HepG2 (cell line): ENCODE measurements around the gene BICRAL. TPM values are rescaled to one million over a fixed set of nuclear protein-coding genes. Genes with fewer than 3 reads are reported as not detected.

ENCODE experiments used
- ADNP ChIP-seq: sonication (generic); formaldehyde crosslinking; IDR thresholded peaks from 2 replicates; pipeline ENCODE4 v1.4.0; 2020; ENCODE audit warnings: missing genetic modification reagents
- AKNA ChIP-seq: sonication (generic); formaldehyde crosslinking; IDR thresholded peaks from 2 replicates; pipeline ENCODE4 v1.4.0; 2020; ENCODE audit warnings: missing genetic modification reagents, borderline replicate concordance
- DR1 ChIP-seq: sonication (generic); formaldehyde crosslinking; IDR thresholded peaks from 2 replicates; pipeline ENCODE4 v1.8.0; 2021; ENCODE audit warnings: mild to moderate bottlenecking, missing genetic modification reagents, inconsistent platforms
- FUBP1 ChIP-seq: sonication (generic); formaldehyde crosslinking; IDR thresholded peaks from 2 replicates; pipeline ENCODE4 v1.5.1; 2020; ENCODE audit warnings: missing genetic modification reagents, mild to moderate bottlenecking, borderline replicate concordance
- GLI4 ChIP-seq: sonication (generic); formaldehyde crosslinking; IDR thresholded peaks from 2 replicates; pipeline ENCODE4 v1.5.1; 2020; ENCODE audit warnings: missing genetic modification reagents, mild to moderate bottlenecking, moderate library complexity, borderline replicate concordance
- MAFG ChIP-seq: sonication (generic); formaldehyde crosslinking; IDR thresholded peaks from 2 replicates; pipeline ENCODE4 v1.5.1; 2020; ENCODE audit warnings: mild to moderate bottlenecking, missing genetic modification reagents
- PAF1 ChIP-seq: IDR thresholded peaks from 2 replicates; pipeline ENCODE4 v1.6.1; 2016; ENCODE audit warnings: missing genetic modification reagents, missing compliant biosample characterization
- PCBP1 ChIP-seq: fragments of 200-400 bp; formaldehyde crosslinking; IDR thresholded peaks from 2 replicates; pipeline ENCODE4 v1.6.1; 2017; ENCODE audit warnings: mild to moderate bottlenecking, low read depth, low read length, borderline replicate concordance
- SAP130 ChIP-seq: IDR thresholded peaks from 2 replicates; pipeline ENCODE4 v1.6.1; 2016; ENCODE audit warnings: low read depth
- ZFP36L2 ChIP-seq: sonication (generic); formaldehyde crosslinking; IDR thresholded peaks from 2 replicates; pipeline ENCODE4 v1.4.0; 2020; ENCODE audit warnings: missing genetic modification reagents
- ZNF263 ChIP-seq: sonication (generic); formaldehyde crosslinking; IDR thresholded peaks from 2 replicates; pipeline ENCODE4 v1.4.0; 2020; ENCODE audit warnings: missing genetic modification reagents
- ZNF367 ChIP-seq: sonication (generic); formaldehyde crosslinking; IDR thresholded peaks from 2 replicates; pipeline ENCODE4 v1.4.0; 2020; ENCODE audit warnings: missing genetic modification reagents, borderline replicate concordance
- polyA plus RNA-seq, 8 experiments: library from polyadenylated mRNA; depleted of rRNA in 3 of 8; stranded (reverse) in 7 of 8; unstranded in 1 of 8; fragments of >200 nt; fragmentation: Illumina TruSeq in 4 of 8; extraction: Trizol in 4 of 8; gene quantifications; 2 replicates each; pipeline versions ENCODE4 v1.2.1 to v1.2.3, GENCODE V29; 2011 to 2016; ENCODE audit warnings: low read depth in 4 of 8, missing spikeins in 1 of 8, mixed read lengths in 1 of 8; ENCODE audit not compliant: insufficient read depth in 1 of 8
- total RNA-seq, 5 experiments: library from RNA; depleted of rRNA; stranded (reverse); fragments of >200 nt; fragmentation: Illumina TruSeq; extraction: Trizol; gene quantifications; 2 replicates each; pipeline ENCODE4 v1.2.3, GENCODE V29; 2016; ENCODE audit warnings: low read depth in 1 of 5
- TF ChIP-seq, protein P1 (sequence below): sonication (generic); formaldehyde crosslinking; IDR thresholded peaks from 2 replicates; pipeline ENCODE4 v1.5.0; 2020; ENCODE audit warnings: mild to moderate bottlenecking, missing genetic modification reagents, borderline replicate concordance

BICRAL gene
- total and polyA plus RNA-seq, 2 of the 13 experiments (the other 11 are each of a cell fraction or from before 2014, with no cell fraction given): 5.0 to 13.5 TPM

DNA sequence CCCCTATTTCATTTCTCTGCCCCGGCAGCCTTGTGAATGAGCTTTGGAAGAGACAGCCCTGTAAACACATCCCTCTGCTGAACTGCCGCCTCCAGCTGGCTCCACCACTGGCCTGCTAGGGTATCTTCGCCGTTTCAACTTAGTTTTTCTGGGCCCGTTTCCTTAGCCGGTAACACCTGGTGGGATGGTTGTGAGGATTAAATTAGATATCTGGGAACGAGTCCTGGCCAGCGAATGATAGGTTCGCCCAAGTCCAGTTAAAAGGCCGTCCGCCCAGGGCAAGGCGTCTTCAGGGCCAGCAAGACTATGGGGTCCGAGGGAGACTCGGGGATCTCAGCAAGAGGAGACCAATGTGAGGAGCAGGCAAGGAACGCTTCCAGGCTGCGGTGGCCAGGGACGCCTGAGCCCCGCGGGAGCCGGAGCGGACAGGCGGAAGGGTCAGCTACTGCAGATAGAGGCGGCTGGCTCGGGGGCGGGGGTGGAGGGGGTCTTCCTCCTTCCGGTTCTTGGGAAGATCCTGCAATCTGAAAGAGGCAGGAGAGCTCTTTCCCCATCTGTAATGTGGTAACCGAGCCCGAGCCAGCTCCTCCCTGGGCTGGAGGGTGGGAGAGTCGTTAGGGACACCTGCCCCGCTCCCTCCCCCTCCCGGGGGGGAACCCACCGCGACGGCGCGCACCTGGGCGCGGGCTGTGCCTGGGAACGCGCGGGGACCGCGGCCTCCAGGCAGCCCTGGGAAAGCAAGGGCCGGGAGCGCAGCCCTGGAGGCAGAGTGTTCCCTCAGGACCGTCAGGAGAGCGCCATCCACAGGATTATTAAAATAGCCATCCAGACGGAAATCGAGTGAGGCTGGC is 129.5 kb downstream of the BICRAL start (continued):
- no peak for TF ChIP-seq AKNA (CRISPR knock-in tag)
- TF ChIP-seq GLI4 (CRISPR knock-in tag): 0 out of 2 replicates have a peak, but pooled peaks have one; percentile 40
- TF ChIP-seq SAP130 (CRISPR knock-in tag): peak; percentile 38; the same call in 1 of the 2 replicates
- TF ChIP-seq DR1: no peak
- TF ChIP-seq ADNP (CRISPR knock-in tag): peak; percentile 40; the same call in 1 of the 2 replicates
- no peak for TF ChIP-seq PCBP1
- TF ChIP-seq ZNF367: no peak
- no peak for TF ChIP-seq PAF1
- no peak for TF ChIP-seq ZFP36L2 (CRISPR knock-in tag)
- no peak for TF ChIP-seq MAFG (CRISPR knock-in tag)
- TF ChIP-seq ZNF263 (CRISPR knock-in tag): 0 out of 2 replicates have a peak, but pooled peaks have one; percentile 12
- no peak for TF ChIP-seq FUBP1 (CRISPR knock-in tag)
- TF ChIP-seq, protein P1, sequence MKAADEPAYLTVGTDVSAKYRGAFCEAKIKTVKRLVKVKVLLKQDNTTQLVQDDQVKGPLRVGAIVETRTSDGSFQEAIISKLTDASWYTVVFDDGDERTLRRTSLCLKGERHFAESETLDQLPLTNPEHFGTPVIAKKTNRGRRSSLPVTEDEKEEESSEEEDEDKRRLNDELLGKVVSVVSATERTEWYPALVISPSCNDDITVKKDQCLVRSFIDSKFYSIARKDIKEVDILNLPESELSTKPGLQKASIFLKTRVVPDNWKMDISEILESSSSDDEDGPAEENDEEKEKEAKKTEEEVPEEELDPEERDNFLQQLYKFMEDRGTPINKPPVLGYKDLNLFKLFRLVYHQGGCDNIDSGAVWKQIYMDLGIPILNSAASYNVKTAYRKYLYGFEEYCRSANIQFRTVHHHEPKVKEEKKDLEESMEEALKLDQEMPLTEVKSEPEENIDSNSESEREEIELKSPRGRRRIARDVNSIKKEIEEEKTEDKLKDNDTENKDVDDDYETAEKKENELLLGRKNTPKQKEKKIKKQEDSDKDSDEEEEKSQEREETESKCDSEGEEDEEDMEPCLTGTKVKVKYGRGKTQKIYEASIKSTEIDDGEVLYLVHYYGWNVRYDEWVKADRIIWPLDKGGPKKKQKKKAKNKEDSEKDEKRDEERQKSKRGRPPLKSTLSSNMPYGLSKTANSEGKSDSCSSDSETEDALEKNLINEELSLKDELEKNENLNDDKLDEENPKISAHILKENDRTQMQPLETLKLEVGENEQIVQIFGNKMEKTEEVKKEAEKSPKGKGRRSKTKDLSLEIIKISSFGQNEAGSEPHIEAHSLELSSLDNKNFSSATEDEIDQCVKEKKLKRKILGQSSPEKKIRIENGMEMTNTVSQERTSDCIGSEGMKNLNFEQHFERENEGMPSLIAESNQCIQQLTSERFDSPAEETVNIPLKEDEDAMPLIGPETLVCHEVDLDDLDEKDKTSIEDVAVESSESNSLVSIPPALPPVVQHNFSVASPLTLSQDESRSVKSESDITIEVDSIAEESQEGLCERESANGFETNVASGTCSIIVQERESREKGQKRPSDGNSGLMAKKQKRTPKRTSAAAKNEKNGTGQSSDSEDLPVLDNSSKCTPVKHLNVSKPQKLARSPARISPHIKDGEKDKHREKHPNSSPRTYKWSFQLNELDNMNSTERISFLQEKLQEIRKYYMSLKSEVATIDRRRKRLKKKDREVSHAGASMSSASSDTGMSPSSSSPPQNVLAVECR (CRISPR knock-in tag): peak; percentile 52; the same call in 1 of the 2 replicates
